A549 (cell line): Measurements from ENCODE around the gene TTYH2. TPM values are rescaled to one million over a fixed set of nuclear protein-coding genes. Genes with fewer than 3 reads are reported as not detected.

ENCODE experiments used
- ATAC-seq, 2 experiments: fragments of 200-7000 bp in 1 of 2; fragments of >200 bp in 1 of 2; cut with Nextera tagmentation in 1 of 2; cut with Tn5 transposase in 1 of 2; 3 replicates each; pipeline versions ENCODE4 v1.8.0 to v1.9.1; 2018 to 2020; ENCODE audit warnings: mild to moderate bottlenecking in 1 of 2, moderate library complexity in 1 of 2
- CTCF ChIA-PET: fragments of 300-600 bp; sonication (Branson Sonifier 250); formaldehyde crosslinking; extraction: SDS; loops from one replicate; lab custom pipeline; 2021; ENCODE audit warnings: antibody characterized with exemption, inconsistent platforms; lab: Yijun Ruan, JAX
- POLR2A ChIA-PET: fragments of 350-600 bp; formaldehyde crosslinking; extraction: SDS; loops from one replicate; lab custom pipeline; 2021; ENCODE audit warnings: antibody characterized with exemption, inconsistent platforms; lab: Yijun Ruan, JAX
- DNase-seq, 2 experiments: peaks; one replicate each; pipeline versions ENCODE4 v3.0.0 to v3.0.0-alpha.2; 2011 to 2016; ENCODE audit warnings: low read depth in 1 of 2, low spot score in 1 of 2
- FAIRE-seq: peaks from 2 replicates; lab custom pipeline; 2011; peaks lifted over from hg19 to GRCh38; lab: Jason Lieb, UNC
- H3K27ac ChIP-seq, 2 experiments: fragments of >200 bp; sonication (Bioruptor Twin); formaldehyde crosslinking; 3 replicates each; pipeline ENCODE4 v1.5.1; 2016 to 2017
- H3K4me1 ChIP-seq: fragments of >200 bp; sonication (Bioruptor Twin); formaldehyde crosslinking; 3 replicates; pipeline ENCODE4 v1.6.1; 2016
- H3K4me2 ChIP-seq: fragments of >200 bp; sonication (Bioruptor Twin); formaldehyde crosslinking; 3 replicates; pipeline ENCODE4 v1.6.1; 2016
- H3K4me3 ChIP-seq: fragments of >200 bp; sonication (Bioruptor Twin); formaldehyde crosslinking; 3 replicates; pipeline ENCODE4 v1.5.1; 2016
- H3K9me3 ChIP-seq: fragments of >200 bp; sonication (Bioruptor Twin); formaldehyde crosslinking; 3 replicates; pipeline ENCODE4 v1.6.1; 2016
- CBX2 ChIP-seq: fragments of 200-600 bp; sonication (generic); IDR thresholded peaks from 2 replicates; pipeline ENCODE4 v1.6.1; 2016; ENCODE audit warnings: low read depth, mild to moderate bottlenecking, borderline replicate concordance
- CEBPB ChIP-seq, 2 experiments: fragments of >200 bp in 1 of 2; sonication (Bioruptor Twin) in 1 of 2; formaldehyde crosslinking in 1 of 2; IDR thresholded peaks; 2 replicates each; pipeline ENCODE4 v1.6.1; 2012 to 2016
- CHD2 ChIP-seq: fragments of 150-350 bp; IDR thresholded peaks from 2 replicates; pipeline ENCODE4 v1.6.1; 2014; ENCODE audit warnings: low read length; ENCODE audit not compliant: partially characterized antibody
- EHF ChIP-seq: fragments of 250-450 bp; sonication (Bioruptor Pico); IDR thresholded peaks from 2 replicates; pipeline ENCODE4 v1.5.0; 2020; ENCODE audit warnings: mild to moderate bottlenecking
- EHMT2 ChIP-seq: fragments of 200-600 bp; sonication (generic); IDR thresholded peaks from 2 replicates; pipeline ENCODE4 v1.6.1; 2016; ENCODE audit warnings: antibody characterized with exemption, low read depth, mild to moderate bottlenecking, moderate library complexity
- ESRRA ChIP-seq: fragments of 150-350 bp; IDR thresholded peaks from 2 replicates; pipeline ENCODE4 v1.6.1; 2014; ENCODE audit warnings: mild to moderate bottlenecking, low read length, borderline replicate concordance
- GATA3 ChIP-seq: IDR thresholded peaks from 2 replicates; pipeline ENCODE4 v1.6.1; 2012; ENCODE audit warnings: borderline replicate concordance
- HEYL ChIP-seq: fragments of 250-450 bp; sonication (Bioruptor Pico); IDR thresholded peaks from 2 replicates; pipeline ENCODE4 v1.8.0; 2021; ENCODE audit warnings: mild to moderate bottlenecking, moderate library complexity
- HOXB13 ChIP-seq: fragments of 250-450 bp; sonication (Bioruptor Pico); IDR thresholded peaks from 2 replicates; pipeline ENCODE4 v1.5.0; 2020; ENCODE audit warnings: low read depth, mild to moderate bottlenecking, moderate library complexity
- JUNB ChIP-seq: fragments of >200 bp; sonication (Bioruptor Twin); formaldehyde crosslinking; IDR thresholded peaks from 2 replicates; pipeline ENCODE4 v1.6.1; 2016
- MAFK ChIP-seq: fragments of 450-650 bp; IDR thresholded peaks from 2 replicates; pipeline ENCODE4 v1.6.1; 2014; ENCODE audit not compliant: partially characterized antibody
- PHF8 ChIP-seq: fragments of 200-600 bp; sonication (generic); IDR thresholded peaks from 2 replicates; pipeline ENCODE4 v1.6.1; 2016; ENCODE audit warnings: low read depth, mild to moderate bottlenecking, antibody characterized with exemption, moderate library complexity, borderline replicate concordance
- POLR2AphosphoS2 ChIP-seq: conservative IDR thresholded peaks from 2 replicates; pipeline ENCODE4 v1.6.1; 2012; ENCODE audit warnings: low read length, improper control_type of control experiment, inconsistent platforms
- RNF2 ChIP-seq: fragments of 200-600 bp; sonication (generic); IDR thresholded peaks from 2 replicates; pipeline ENCODE4 v1.6.1; 2016; ENCODE audit warnings: low read depth, mild to moderate bottlenecking, antibody characterized with exemption, moderate library complexity, borderline replicate concordance
- SMC3 ChIP-seq: fragments of >200 bp; sonication (Bioruptor Twin); formaldehyde crosslinking; IDR thresholded peaks from 3 replicates; pipeline ENCODE4 v1.6.1; 2018; ENCODE audit warnings: inconsistent platforms
- TFCP2L1 ChIP-seq: fragments of 250-450 bp; sonication (Bioruptor Pico); IDR thresholded peaks from 2 replicates; pipeline ENCODE4 v1.5.0; 2021; ENCODE audit warnings: mild to moderate bottlenecking
- ZNF302 ChIP-seq: fragments of 250-450 bp; sonication (Bioruptor Pico); IDR thresholded peaks from 2 replicates; pipeline ENCODE4 v1.9.0; 2021; ENCODE audit warnings: inconsistent platforms, mild to moderate bottlenecking, moderate library complexity
- ZSCAN20 ChIP-seq: fragments of 250-450 bp; sonication (Bioruptor Pico); IDR thresholded peaks from 2 replicates; pipeline ENCODE4 v1.8.0; 2022; ENCODE audit warnings: mild to moderate bottlenecking, moderate library complexity
- WGBS: methylation state at CpG from one replicate; pipeline ENCODE4 v1.1.6; 2017; ENCODE audit errors: missing lambda C conversion rate; 5-methylcytosine and 5-hydroxymethylcytosine counted together
- polyA plus RNA-seq, 4 experiments: library from polyadenylated mRNA; depleted of rRNA in 3 of 4; stranded (reverse); fragments of >200 nt; fragmentation: RNase III in 1 of 4; extraction: RNeasy Plus Mini Kit Qiagen cat#74134 plus additional on column Dnase treatment in 1 of 4; gene quantifications; 2 replicates in 3 of 4; 3 replicates in 1 of 4; pipeline ENCODE4 v1.2.3, GENCODE V29; 2011 to 2017
- TF ChIP-seq, protein P1 (sequence below): fragments of >200 bp; sonication (Bioruptor Twin); formaldehyde crosslinking; IDR thresholded peaks from 3 replicates; pipeline ENCODE4 v1.5.1; 2016
- TF ChIP-seq, protein P2 (sequence below): fragments of 250-450 bp; sonication (Bioruptor Pico); IDR thresholded peaks from 2 replicates; pipeline ENCODE4 v1.5.0; 2021; ENCODE audit warnings: mild to moderate bottlenecking, moderate library complexity, borderline replicate concordance
- TF ChIP-seq, protein P3 (sequence below): fragments of >200 bp; sonication (Bioruptor Twin); formaldehyde crosslinking; IDR thresholded peaks from 2 replicates; pipeline ENCODE4 v1.6.1; 2016
- TF ChIP-seq, protein P4 (sequence below): fragments of 250-450 bp; sonication (Bioruptor Pico); IDR thresholded peaks from 2 replicates; pipeline ENCODE4 v1.5.0; 2020; ENCODE audit warnings: low read depth, mild to moderate bottlenecking, moderate library complexity
- TF ChIP-seq, protein P5 (sequence below): fragments of >200 bp; sonication (Bioruptor Twin); formaldehyde crosslinking; IDR thresholded peaks from 3 replicates; pipeline ENCODE4 v1.6.1; 2016
- TF ChIP-seq, protein P6 (sequence below): IDR thresholded peaks from 2 replicates; pipeline ENCODE4 v1.6.1; 2012

Gene TTYH2
- polyA plus RNA-seq, 2 of the 4 experiments (the other 2 are of a cell fraction), result 1.4 to 1.7 TPM

DNA sequence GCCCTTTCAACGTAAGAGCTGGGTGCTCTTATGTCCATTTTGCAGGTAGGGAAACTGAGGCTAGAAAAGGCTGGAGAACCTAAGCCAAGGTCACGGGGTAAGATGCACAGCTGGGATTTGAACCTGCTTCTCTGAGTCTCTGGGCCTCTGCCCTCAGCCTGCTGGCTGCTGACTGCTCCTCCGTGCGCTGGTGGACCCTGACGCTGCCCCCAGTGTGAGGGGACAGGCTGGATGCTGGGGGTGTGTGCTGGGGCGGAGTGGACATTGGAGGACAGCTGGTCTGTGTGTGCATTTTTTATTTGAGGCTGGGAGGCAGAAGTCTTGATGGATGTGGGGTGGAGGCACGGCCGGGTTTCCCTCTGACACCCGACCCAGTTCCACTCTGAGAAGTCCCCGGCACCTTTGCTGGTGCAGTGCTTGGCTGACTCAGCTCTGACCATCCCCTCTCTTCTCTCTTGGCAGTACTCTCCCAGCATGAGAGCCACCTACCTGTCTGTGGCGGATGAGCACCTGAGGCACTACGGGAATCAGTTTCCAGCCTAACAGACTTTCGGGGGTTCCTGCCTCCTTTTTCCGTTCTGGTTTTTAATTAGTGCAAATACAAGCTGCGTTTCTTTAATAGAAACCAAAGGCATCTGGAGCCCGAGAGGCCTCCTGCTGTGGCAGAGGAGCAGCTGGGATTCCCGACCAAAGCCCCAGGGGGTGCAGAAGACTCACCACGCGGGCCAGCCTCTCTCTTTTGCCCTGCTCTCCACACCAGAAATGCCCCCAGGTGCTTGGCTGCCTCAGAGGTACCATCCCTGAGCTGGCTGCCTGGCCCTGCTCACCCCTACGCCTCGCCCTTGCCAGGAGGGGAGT, 46.5 kb downstream of the TTYH2 start:
- ChIA-PET POLR2A (no interaction called here), CTCF (interaction anchor here (0.5 to 3.4 kb wide), 9 partner anchors 8 to 321 kb away, joined by 3 to 16 read pairs (median 4); partner anchors contain the start of gene CD300H)
- no peaks in the 10 kb centered on the region for H3K9me3 ChIP-seq

DNA sequence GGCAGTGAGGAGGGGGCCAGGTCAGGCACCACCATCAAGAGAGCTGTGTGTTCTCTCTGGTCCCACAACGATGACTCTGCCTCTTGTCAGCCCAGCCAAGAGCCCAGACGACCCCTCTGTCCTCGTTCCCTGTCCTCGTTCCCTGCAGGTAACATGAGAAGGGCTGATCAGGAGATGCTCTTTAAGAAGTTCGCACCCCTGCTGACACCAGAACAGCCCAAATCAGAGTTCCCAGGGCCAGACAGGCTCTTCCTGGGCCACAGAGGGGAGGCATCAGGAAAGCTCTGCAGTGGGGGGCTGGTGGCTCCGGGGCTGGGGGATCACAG, 47.1 kb downstream of the TTYH2 start:
- FAIRE-seq (no peak), DNase-seq (no peak), ATAC-seq (peak in 1 of 2 experiments; percentile 9; a peak in 1 of 6 replicates)
- no peak overlapping the region for H3K4me3 ChIP-seq
- no peak overlapping the region for H3K27ac ChIP-seq
- WGBS, result 37% methylated on average over 6 of the region's 6 CpGs
- no peak overlapping the region for H3K4me2 ChIP-seq
- no peak for TF ChIP-seq GATA3
- TF ChIP-seq CHD2, result no peak
- TF ChIP-seq, protein P1, sequence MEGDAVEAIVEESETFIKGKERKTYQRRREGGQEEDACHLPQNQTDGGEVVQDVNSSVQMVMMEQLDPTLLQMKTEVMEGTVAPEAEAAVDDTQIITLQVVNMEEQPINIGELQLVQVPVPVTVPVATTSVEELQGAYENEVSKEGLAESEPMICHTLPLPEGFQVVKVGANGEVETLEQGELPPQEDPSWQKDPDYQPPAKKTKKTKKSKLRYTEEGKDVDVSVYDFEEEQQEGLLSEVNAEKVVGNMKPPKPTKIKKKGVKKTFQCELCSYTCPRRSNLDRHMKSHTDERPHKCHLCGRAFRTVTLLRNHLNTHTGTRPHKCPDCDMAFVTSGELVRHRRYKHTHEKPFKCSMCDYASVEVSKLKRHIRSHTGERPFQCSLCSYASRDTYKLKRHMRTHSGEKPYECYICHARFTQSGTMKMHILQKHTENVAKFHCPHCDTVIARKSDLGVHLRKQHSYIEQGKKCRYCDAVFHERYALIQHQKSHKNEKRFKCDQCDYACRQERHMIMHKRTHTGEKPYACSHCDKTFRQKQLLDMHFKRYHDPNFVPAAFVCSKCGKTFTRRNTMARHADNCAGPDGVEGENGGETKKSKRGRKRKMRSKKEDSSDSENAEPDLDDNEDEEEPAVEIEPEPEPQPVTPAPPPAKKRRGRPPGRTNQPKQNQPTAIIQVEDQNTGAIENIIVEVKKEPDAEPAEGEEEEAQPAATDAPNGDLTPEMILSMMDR, result no peak
- TF ChIP-seq PHF8, result no peak
- no peak for TF ChIP-seq MAFK
- TF ChIP-seq CEBPB (IDR thresholded peaks at IDR 0.05), result no peak
- TF ChIP-seq ZNF302 (CRISPR knock-in tag), result no peak
- TF ChIP-seq ESRRA, result no peak
- TF ChIP-seq, protein P2, sequence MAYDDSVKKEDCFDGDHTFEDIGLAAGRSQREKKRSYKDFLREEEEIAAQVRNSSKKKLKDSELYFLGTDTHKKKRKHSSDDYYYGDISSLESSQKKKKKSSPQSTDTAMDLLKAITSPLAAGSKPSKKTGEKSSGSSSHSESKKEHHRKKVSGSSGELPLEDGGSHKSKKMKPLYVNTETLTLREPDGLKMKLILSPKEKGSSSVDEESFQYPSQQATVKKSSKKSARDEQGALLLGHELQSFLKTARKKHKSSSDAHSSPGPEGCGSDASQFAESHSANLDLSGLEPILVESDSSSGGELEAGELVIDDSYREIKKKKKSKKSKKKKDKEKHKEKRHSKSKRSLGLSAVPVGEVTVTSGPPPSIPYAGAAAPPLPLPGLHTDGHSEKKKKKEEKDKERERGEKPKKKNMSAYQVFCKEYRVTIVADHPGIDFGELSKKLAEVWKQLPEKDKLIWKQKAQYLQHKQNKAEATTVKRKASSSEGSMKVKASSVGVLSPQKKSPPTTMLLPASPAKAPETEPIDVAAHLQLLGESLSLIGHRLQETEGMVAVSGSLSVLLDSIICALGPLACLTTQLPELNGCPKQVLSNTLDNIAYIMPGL (CRISPR knock-in tag), result no peak
- no peak for TF ChIP-seq EHF (CRISPR knock-in tag)
- TF ChIP-seq SMC3, result no peak
- no peak for TF ChIP-seq HEYL
- TF ChIP-seq, protein P3, sequence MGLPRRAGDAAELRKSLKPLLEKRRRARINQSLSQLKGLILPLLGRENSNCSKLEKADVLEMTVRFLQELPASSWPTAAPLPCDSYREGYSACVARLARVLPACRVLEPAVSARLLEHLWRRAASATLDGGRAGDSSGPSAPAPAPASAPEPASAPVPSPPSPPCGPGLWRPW, result no peak
- no peak for TF ChIP-seq CBX2
- TF ChIP-seq, protein P4, sequence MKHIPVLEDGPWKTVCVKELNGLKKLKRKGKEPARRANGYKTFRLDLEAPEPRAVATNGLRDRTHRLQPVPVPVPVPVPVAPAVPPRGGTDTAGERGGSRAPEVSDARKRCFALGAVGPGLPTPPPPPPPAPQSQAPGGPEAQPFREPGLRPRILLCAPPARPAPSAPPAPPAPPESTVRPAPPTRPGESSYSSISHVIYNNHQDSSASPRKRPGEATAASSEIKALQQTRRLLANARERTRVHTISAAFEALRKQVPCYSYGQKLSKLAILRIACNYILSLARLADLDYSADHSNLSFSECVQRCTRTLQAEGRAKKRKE (CRISPR knock-in tag), result no peak
- TF ChIP-seq EHMT2, result no peak
- no peak for TF ChIP-seq HOXB13 (CRISPR knock-in tag)
- ChIA-PET POLR2A (no interaction called here), CTCF (interaction anchor here (0.5 to 3.4 kb wide), 8 partner anchors 9 to 321 kb away, joined by 3 to 16 read pairs (median 4); partner anchors contain the start of gene CD300H)
- no peaks in the 10 kb centered on the region for H3K9me3 ChIP-seq
- H3K4me1 ChIP-seq, result no peaks in the 10 kb centered on the region

More for the DNA sequence above, 46.5 kb downstream of the TTYH2 start:
- TF ChIP-seq POLR2AphosphoS2 (no peak), ZSCAN20 (CRISPR knock-in tag) (no peak), RNF2 (no peak), ESRRA (no peak), TFCP2L1 (CRISPR knock-in tag) (no peak), JUNB (no peak), SMC3 (no peak)
- TF ChIP-seq, protein P5, sequence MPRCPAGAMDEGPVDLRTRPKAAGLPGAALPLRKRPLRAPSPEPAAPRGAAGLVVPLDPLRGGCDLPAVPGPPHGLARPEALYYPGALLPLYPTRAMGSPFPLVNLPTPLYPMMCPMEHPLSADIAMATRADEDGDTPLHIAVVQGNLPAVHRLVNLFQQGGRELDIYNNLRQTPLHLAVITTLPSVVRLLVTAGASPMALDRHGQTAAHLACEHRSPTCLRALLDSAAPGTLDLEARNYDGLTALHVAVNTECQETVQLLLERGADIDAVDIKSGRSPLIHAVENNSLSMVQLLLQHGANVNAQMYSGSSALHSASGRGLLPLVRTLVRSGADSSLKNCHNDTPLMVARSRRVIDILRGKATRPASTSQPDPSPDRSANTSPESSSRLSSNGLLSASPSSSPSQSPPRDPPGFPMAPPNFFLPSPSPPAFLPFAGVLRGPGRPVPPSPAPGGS, result no peak
- TF ChIP-seq, protein P6, sequence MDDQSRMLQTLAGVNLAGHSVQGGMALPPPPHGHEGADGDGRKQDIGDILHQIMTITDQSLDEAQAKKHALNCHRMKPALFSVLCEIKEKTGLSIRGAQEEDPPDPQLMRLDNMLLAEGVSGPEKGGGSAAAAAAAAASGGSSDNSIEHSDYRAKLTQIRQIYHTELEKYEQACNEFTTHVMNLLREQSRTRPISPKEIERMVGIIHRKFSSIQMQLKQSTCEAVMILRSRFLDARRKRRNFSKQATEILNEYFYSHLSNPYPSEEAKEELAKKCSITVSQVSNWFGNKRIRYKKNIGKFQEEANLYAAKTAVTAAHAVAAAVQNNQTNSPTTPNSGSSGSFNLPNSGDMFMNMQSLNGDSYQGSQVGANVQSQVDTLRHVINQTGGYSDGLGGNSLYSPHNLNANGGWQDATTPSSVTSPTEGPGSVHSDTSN, result no peak
- TF ChIP-seq, protein P4 (CRISPR knock-in tag), result no peak
- Histone ChIP-seq H3K4me1 (no peaks in the 10 kb centered on the region), H3K4me2 (no peak overlapping the region), H3K27ac (no peak overlapping the region), H3K4me3 (no peak overlapping the region)
- FAIRE-seq, result no peak
- WGBS, result 45% methylated on average over 21 of the region's 21 CpGs
- no peak for DNase-seq
- peak; percentile 54 to 59; a peak in 4 of 6 replicates for ATAC-seq
